SK-N-MC (cell line): ENCODE results near the gene SLC6A15.

Experiments used
- EZH2 ChIP-seq: fragments of 200-600 bp; sonication (generic); IDR thresholded peaks from one replicate; pipeline ENCODE4 v1.6.1; 2017; ENCODE audit warnings: antibody characterized with exemption
- FOXP2 ChIP-seq: optimal IDR thresholded peaks from 2 replicates; pipeline ENCODE3; 2011; ENCODE audit warnings: mild to moderate bottlenecking, moderate library complexity; ENCODE audit not compliant: insufficient read depth; ENCODE audit errors: extremely low read length, control extremely low read depth
- POLR2AphosphoS5 ChIP-seq: IDR thresholded peaks from 2 replicates; pipeline ENCODE4 v1.6.1; 2012; ENCODE audit warnings: mild to moderate bottlenecking, low read depth, low read length, borderline replicate concordance

DNA sequence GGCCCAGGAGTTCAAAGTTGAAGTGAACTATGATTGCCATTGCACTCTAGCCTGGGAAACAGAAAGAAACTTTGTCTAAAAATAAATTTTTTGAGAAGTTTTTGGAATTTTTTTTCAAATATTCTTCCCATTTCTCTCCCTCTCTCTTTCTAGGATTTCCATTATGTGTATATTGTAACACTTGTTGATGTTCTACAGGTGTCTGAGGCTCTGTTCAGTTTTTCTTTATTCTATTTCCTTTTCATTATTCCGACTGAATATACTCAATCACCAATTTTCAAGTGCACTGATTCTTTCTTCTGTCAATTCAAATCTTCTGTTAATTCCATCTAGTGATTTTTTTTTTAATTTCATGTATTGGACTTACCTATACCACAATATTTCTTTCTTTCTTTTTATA lies 48.3 kb upstream of the SLC6A15 start:
- TF ChIP-seq EZH2 (no peak), POLR2AphosphoS5 (no peak), FOXP2 (no peak)
